A204.1 (cell line): ENCODE results near the gene JAKMIP2.
"Not testable (repeated sequence)": the region's sequence is repeated elsewhere in the genome, so short reads cannot be mapped to it uniquely, and the experiment has no call there.

Experiments used
- FAIRE-seq: peaks from 2 replicates; lab custom pipeline; 2012; peaks lifted over from hg19 to GRCh38; lab: Jason Lieb, UNC

The JAKMIP2 gene

DNA sequence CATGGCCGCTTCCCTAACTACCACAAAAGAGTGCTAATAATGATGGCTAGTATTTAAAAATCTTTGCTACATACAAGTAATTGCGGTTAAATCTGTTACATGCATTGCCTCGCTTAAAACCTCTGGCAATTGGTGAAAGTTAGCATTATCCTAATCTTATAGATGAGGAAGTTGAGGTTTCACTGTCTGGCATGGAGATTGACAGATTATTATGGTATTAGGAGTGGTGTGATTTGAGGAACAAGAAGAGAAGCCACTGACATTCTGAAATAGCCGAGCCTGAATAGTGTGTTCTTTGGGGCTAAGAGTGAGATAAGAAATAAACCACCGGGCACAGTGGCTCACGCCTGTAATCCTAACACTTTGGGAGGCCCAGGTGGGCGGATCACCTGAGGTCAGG is 227.4 kb downstream of the JAKMIP2 start:
- no peak for FAIRE-seq

DNA sequence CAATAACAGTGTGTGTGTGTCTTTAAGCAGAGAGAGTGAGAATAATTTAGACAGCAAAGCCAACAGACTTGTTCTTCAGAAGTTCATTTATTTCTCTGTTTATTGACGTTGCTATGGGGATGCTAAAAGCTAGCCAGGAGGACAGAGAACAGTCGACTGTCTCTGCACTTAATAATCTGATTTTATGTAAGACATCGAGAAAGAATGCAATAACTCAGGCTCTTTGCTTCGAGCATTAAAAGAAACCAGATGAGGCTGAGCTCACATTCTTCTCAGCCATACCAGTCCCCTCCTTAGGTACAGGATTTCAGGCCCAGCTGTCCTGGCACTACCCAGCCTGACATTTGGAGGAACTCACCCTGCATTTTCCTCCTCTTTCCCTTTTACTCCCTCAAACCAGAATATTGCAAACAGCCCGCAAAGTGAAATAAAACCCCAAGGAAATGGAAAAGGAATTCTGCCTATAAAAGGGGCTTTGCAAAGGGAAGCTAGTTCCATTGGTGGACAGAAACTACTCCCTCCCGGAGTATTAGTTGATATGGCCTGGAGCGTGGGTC is 228.2 kb downstream of the JAKMIP2 start:
- FAIRE-seq = no peak

DNA sequence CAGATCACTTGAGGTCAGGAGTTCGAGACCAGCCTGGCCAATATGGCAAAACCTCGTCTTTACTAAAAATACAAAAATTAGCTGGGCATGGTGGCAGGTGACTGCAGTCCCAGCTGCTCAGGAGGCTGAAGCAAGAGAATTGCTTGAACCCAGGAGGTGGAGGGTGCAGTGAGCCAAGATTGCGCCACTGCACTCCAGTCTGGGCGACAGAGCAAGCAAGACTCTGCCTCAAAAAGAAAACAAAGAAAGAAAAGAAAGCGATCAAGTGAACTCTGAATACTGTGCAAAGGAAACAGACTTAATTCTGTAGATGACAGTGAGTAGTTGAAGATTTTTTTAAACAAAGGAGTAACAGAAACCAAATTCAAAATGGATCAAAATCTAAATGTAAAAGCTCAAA is 228.7 kb downstream of the JAKMIP2 start:
- not testable (repeated sequence) for FAIRE-seq

DNA sequence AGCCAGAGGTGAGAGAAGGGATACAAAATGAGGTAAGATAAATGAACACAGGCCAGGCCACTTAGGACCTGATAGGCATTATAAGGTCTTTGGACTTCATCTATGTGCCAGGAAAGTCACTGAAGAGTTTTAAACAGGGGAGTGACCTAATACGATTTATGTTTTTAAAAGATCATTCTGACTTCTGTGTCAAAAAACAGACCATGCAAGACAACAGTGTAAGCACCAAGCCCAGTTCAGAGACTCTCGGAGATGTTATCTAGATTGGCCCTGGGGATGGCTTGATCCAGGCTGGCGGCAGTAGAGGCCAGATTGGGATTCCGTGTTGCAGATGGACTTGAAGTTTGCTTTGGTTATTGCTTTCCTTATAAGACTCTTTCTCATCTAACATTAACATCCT is 229.6 kb downstream of the JAKMIP2 start:
- FAIRE-seq = no peak

DNA sequence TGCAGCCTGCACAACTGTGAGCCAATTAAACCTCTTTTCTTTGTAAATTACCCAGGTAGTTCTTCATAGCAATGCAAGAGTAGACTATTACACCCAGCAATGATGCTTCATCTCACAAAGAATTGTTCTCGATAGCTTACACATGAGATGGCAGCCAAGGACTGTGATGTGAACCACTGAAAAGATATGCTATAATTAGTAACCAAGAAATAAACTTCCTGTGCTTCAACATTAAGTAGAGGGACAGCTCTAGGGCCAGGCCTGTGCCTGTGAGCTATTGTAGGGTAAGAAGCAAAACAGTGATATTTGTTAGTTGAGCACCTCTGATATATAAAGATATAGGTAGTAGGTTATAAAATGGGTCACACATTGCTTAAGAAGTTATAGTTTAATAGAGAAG is 230.9 kb downstream of the JAKMIP2 start:
- FAIRE-seq = no peak

DNA sequence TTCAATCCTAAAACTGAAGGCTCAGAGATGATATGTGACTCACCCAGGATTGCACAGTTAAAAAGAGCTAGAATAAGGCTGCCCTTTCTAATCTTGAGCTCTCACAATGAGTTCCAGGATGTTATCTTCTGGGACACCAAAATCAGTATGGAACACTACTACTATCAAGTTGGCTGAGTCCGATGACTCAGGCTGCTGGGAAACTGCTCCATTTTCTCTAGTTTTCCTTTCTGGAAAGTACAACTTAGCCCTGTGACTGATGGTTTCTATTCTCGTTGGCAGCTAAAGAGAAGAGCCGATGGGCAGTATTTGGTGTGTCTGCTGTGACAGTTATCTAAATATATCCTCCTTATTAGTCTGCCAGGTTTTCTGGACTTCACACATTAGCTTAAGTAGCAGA is 234.8 kb downstream of the JAKMIP2 start:
- no peak for FAIRE-seq

DNA sequence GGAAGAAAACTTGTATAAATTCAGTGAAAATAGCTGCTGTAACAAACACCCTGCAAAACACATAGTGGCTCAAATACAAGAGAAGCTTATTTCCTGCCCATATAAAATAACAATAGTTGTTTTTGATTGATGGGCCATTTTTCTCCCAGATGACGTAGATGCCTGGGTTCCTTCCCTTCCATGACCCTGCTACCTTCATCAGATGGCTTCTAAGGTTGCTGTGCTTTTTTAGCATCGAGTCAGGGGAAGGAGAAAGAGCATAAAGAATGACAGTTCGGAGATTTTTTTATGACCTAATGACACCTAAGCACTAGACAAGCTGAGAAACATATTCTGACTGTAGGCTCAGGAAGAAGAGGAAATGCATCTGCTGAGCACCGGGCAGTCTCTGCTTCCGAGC is 238.0 kb downstream of the JAKMIP2 start:
- no peak for FAIRE-seq

DNA sequence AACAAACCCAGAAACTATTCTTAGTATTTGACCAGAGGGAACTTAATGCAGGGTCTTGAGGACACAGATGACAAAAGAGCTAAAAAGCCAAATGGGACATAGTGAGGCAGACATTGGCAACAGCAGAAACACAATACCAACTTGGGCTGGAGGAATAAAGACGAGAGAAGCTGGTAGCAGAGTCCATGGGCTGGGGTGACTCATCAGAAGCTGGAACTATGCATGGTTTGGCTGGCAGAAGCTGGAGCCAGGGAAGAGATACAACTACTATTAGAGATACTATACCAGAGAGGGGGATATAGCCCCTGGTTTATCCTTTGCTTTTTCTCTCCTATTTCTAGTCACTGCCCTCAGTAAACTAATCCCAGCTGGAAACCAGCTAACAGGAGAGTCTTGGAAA is 243.5 kb downstream of the JAKMIP2 start:
- FAIRE-seq = no peak

DNA sequence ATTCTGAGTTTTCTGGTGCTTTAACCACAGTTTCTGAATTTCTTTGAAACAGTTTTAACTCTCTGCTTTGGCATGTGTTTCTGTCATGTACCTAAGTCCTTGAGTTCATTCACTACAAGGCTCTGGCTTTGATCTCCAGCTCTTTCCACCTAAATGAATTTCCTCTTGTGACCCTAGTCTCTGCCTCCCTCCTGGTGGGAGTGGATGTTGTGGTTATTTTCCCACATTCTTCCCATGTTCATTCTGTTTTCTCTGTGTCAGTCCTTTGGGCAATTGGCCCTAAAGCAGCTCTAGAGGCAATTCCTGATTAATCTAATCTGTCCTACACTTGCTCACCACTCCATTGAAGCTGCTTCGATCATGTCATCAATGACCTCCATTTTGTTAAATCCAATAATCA is 244.3 kb downstream of the JAKMIP2 start:
- FAIRE-seq = no peak
